Measurements from ENCODE around the gene RAI1.

DNA sequence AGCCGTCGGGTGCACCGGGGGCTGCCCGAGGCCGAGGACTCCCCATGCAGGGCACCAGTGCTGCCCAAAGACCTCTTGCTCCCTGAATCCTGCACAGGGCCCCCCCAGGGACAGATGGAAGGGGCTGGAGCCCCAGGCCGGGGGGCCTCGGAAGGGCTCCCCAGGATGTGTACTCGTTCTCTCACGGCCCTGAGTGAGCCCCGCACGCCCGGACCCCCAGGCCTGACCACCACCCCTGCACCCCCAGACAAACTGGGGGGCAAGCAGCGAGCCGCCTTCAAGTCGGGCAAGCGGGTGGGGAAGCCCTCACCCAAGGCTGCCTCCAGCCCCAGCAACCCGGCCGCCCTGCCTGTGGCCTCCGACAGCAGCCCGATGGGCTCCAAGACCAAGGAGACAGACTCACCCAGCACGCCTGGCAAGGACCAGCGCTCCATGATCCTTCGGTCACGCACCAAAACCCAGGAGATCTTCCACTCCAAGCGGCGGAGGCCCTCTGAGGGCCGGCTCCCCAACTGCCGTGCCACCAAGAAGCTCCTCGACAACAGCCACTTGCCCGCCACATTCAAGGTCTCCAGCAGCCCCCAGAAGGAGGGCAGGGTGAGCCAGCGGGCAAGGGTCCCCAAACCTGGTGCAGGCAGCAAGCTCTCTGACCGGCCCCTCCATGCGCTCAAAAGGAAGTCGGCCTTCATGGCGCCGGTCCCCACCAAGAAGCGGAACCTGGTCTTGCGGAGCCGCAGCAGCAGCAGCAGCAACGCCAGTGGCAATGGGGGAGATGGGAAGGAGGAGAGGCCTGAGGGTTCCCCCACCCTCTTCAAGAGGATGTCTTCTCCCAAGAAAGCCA, 114.9 kb downstream of the RAI1 start:
- TF ChIP-seq, protein P1, sequence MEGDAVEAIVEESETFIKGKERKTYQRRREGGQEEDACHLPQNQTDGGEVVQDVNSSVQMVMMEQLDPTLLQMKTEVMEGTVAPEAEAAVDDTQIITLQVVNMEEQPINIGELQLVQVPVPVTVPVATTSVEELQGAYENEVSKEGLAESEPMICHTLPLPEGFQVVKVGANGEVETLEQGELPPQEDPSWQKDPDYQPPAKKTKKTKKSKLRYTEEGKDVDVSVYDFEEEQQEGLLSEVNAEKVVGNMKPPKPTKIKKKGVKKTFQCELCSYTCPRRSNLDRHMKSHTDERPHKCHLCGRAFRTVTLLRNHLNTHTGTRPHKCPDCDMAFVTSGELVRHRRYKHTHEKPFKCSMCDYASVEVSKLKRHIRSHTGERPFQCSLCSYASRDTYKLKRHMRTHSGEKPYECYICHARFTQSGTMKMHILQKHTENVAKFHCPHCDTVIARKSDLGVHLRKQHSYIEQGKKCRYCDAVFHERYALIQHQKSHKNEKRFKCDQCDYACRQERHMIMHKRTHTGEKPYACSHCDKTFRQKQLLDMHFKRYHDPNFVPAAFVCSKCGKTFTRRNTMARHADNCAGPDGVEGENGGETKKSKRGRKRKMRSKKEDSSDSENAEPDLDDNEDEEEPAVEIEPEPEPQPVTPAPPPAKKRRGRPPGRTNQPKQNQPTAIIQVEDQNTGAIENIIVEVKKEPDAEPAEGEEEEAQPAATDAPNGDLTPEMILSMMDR (IDR thresholded peaks at IDR 0.05 in 8 of 11, conservative IDR thresholded peaks at IDR 0.05 in 3 of 11) = no peak
- peak in 1 of 3 donors; percentile 7 for TF ChIP-seq POLR2AphosphoS5 (IDR thresholded peaks at IDR 0.05)

All from spleen (tissue), 7 donors.